Measurements from ENCODE around the gene RAPGEF1. TPM values are rescaled to one million over a fixed set of nuclear protein-coding genes. Genes with fewer than 3 reads are reported as not detected.
"Not testable (repeated sequence)": the region's sequence is repeated elsewhere in the genome, so short reads cannot be mapped to it uniquely, and the experiment has no call there.

The RAPGEF1 gene
- total RNA-seq, 1 donor: 119 TPM

- H3K4me3 ChIP-seq (ENCODE audit: low read length): no peak overlapping the region
- peaks cover 84% of the 10 kb centered on the region for H3K4me1 ChIP-seq (ENCODE audit: insufficient read depth, low read length)
- H3K9me3 ChIP-seq (ENCODE audit: low read depth, low read length): no peaks in the 10 kb centered on the region
- H3K27me3 ChIP-seq (ENCODE audit: insufficient read depth, low read length): no peaks in the 10 kb centered on the region
Measured at GRCh38 chr9:131698618-131698985, 41.3 kb downstream of the RAPGEF1 start.

GRCh38 chr9:131697908-131698617 is 41.8 kb downstream of the RAPGEF1 start:
- Histone ChIP-seq H3K4me3 (ENCODE audit: low read length) (no peak overlapping the region), H3K27me3 (ENCODE audit: insufficient read depth, low read length) (no peaks in the 10 kb centered on the region), H3K9me3 (ENCODE audit: low read depth, low read length) (no peaks in the 10 kb centered on the region), H3K4me1 (ENCODE audit: insufficient read depth, low read length) (peaks cover 84% of the 10 kb centered on the region)

GRCh38 chr9:131697097-131697496 is 42.8 kb downstream of the RAPGEF1 start:
- Histone ChIP-seq H3K4me1 (ENCODE audit: insufficient read depth, low read length) (peaks cover 86% of the 10 kb centered on the region), H3K4me3 (ENCODE audit: low read length) (no peak overlapping the region), H3K9me3 (ENCODE audit: low read depth, low read length) (no peaks in the 10 kb centered on the region), H3K27me3 (ENCODE audit: insufficient read depth, low read length) (no peaks in the 10 kb centered on the region)

GRCh38 chr9:131695836-131696460 is 43.9 kb downstream of the RAPGEF1 start:
- Histone ChIP-seq H3K4me3 (ENCODE audit: low read length) (no peak overlapping the region), H3K4me1 (ENCODE audit: insufficient read depth, low read length) (peaks cover 75% of the 10 kb centered on the region), H3K27me3 (ENCODE audit: insufficient read depth, low read length) (no peaks in the 10 kb centered on the region), H3K9me3 (ENCODE audit: low read depth, low read length) (no peaks in the 10 kb centered on the region)

- peaks cover 72% of the 10 kb centered on the region for H3K4me1 ChIP-seq (ENCODE audit: insufficient read depth, low read length)
- no peaks in the 10 kb centered on the region for H3K9me3 ChIP-seq (ENCODE audit: low read depth, low read length)
- no peaks in the 10 kb centered on the region for H3K27me3 ChIP-seq (ENCODE audit: insufficient read depth, low read length)
- no peak overlapping the region for H3K4me3 ChIP-seq (ENCODE audit: low read length)
Measured at GRCh38 chr9:131695366-131695765, 44.5 kb downstream of the RAPGEF1 start.

GRCh38 chr9:131693651-131694597 is 46.0 kb downstream of the RAPGEF1 start:
- peaks cover 60% of the 10 kb centered on the region for H3K4me1 ChIP-seq (ENCODE audit: insufficient read depth, low read length)
- no peaks in the 10 kb centered on the region for H3K9me3 ChIP-seq (ENCODE audit: low read depth, low read length)
- no peaks in the 10 kb centered on the region for H3K27me3 ChIP-seq (ENCODE audit: insufficient read depth, low read length)
- H3K4me3 ChIP-seq (ENCODE audit: low read length): no peak overlapping the region

GRCh38 chr9:131692612-131693562 is 47.0 kb downstream of the RAPGEF1 start:
- Histone ChIP-seq H3K4me3 (ENCODE audit: low read length) (no peak overlapping the region), H3K27me3 (ENCODE audit: insufficient read depth, low read length) (no peaks in the 10 kb centered on the region), H3K9me3 (ENCODE audit: low read depth, low read length) (no peaks in the 10 kb centered on the region), H3K4me1 (ENCODE audit: insufficient read depth, low read length) (peaks cover 53% of the 10 kb centered on the region)

GRCh38 chr9:131691969-131692611 is 47.8 kb downstream of the RAPGEF1 start:
- H3K9me3 ChIP-seq (ENCODE audit: low read depth, low read length): no peaks in the 10 kb centered on the region
- peaks cover 45% of the 10 kb centered on the region for H3K4me1 ChIP-seq (ENCODE audit: insufficient read depth, low read length)
- H3K27me3 ChIP-seq (ENCODE audit: insufficient read depth, low read length): no peaks in the 10 kb centered on the region
- no peak overlapping the region for H3K4me3 ChIP-seq (ENCODE audit: low read length)

GRCh38 chr9:131690941-131691573 is 48.8 kb downstream of the RAPGEF1 start:
- Histone ChIP-seq H3K4me1 (ENCODE audit: insufficient read depth, low read length) (peaks cover 45% of the 10 kb centered on the region), H3K27me3 (ENCODE audit: insufficient read depth, low read length) (no peaks in the 10 kb centered on the region), H3K9me3 (ENCODE audit: low read depth, low read length) (no peaks in the 10 kb centered on the region), H3K4me3 (ENCODE audit: low read length) (no peak overlapping the region)

- Histone ChIP-seq H3K4me1 (ENCODE audit: insufficient read depth, low read length) (peaks cover 43% of the 10 kb centered on the region), H3K9me3 (ENCODE audit: low read depth, low read length) (no peaks in the 10 kb centered on the region), H3K27me3 (ENCODE audit: insufficient read depth, low read length) (no peaks in the 10 kb centered on the region), H3K4me3 (ENCODE audit: low read length) (no peak overlapping the region)
Measured at GRCh38 chr9:131690462-131690861, 49.4 kb downstream of the RAPGEF1 start.

- Histone ChIP-seq H3K27me3 (ENCODE audit: insufficient read depth, low read length) (no peaks in the 10 kb centered on the region), H3K4me3 (ENCODE audit: low read length) (no peak overlapping the region), H3K9me3 (ENCODE audit: low read depth, low read length) (no peaks in the 10 kb centered on the region), H3K4me1 (ENCODE audit: insufficient read depth, low read length) (peaks cover 28% of the 10 kb centered on the region)
Measured at GRCh38 chr9:131688377-131688776, 51.5 kb downstream of the RAPGEF1 start.

- H3K27me3 ChIP-seq (ENCODE audit: insufficient read depth, low read length): no peaks in the 10 kb centered on the region
- H3K4me3 ChIP-seq (ENCODE audit: low read length): no peak overlapping the region
- H3K4me1 ChIP-seq (ENCODE audit: insufficient read depth, low read length): peaks cover 23% of the 10 kb centered on the region
- no peaks in the 10 kb centered on the region for H3K9me3 ChIP-seq (ENCODE audit: low read depth, low read length)
Measured at GRCh38 chr9:131685753-131686706, 53.8 kb downstream of the RAPGEF1 start.

- not testable (repeated sequence) for H3K9me3 ChIP-seq (ENCODE audit: low read depth, low read length); H3K4me3 ChIP-seq (ENCODE audit: low read length); H3K27me3 ChIP-seq (ENCODE audit: insufficient read depth, low read length)
- peaks cover 36% of the 10 kb centered on the region for H3K4me1 ChIP-seq (ENCODE audit: insufficient read depth, low read length)
Measured at GRCh38 chr9:131683094-131683493, 56.8 kb downstream of the RAPGEF1 start.
